ENCODE measurements around the gene ACAD9.
"Not testable (repeated sequence)": the region's sequence is repeated elsewhere in the genome, so short reads cannot be mapped to it uniquely, and the experiment has no call there.

ACAD9 gene

DNA sequence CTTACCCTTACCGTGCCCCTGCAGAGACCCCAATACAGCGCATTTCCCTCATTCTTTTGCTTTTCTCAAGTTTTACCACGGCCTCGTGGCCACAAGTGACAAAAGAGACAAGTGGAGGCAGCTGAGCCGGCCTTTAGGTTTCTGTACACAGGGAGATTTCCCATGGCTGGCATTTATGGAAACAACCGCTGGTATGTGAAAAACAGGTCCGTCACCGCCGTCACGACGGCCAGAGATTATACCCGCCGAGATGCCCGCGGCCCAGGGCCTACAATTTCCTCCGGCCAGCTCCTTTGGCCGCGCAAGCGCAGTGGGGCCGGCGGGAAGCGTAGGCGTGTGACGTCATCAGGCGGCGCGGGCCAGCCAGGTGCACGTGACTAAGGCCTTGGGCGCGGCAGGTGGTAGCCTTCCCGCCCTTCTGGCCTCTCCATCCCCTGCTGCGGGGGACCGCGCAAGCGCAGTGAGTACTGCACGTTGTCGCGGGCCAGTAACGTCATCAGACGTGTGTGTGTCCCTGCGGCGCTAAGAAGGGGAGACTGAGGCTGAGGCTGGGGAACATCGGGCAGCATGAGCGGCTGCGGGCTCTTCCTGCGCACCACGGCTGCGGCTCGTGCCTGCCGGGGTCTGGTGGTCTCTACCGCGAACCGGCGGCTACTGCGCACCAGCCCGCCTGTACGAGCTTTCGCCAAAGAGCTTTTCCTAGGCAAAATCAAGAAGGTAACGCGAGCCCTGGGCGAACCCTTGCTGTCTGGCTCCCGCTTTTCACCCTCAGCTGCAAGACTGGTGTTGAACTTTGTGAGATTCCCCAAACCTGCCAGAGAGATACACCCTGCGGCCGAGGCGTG is at the start of gene ACAD9:
TSS of gene ACAD9 (plus strand) at position 496 of the 845 bp plus-strand sequence. CDS start at position 568, 72 bp downstream.
- DNase-seq, result peak; percentile 96 to 99

- DNase-seq, result not testable (repeated sequence)
Measured at GRCh38 chr3:128829925-128830625, 49.3 kb upstream of the ACAD9 start.

GRCh38 chr3:128830762-128831161 is 48.7 kb upstream of the ACAD9 start:
- DNase-seq, result not testable (repeated sequence)

DNA sequence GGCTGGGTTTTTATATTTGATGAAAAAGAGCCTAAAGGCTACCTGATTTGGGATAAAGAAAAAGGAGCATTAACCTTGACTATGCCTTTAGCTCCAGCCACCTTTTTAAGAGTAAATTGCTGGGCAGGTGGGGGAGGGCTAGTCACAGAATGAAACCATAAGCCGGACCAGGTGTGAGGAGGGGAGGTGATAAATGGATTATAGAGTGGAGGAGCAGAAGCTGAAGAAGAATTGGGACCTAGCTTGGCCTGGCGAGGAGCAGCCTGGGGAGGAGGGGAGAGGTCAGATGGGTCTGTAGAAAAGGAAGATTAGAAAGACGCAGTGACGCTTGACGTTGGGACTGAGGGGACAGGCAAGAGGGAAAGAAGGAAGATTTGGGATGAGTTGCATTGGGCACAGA is 46.4 kb upstream of the ACAD9 start:
- peak in 1 of 2 experiments; percentile 59 for DNase-seq

DNA sequence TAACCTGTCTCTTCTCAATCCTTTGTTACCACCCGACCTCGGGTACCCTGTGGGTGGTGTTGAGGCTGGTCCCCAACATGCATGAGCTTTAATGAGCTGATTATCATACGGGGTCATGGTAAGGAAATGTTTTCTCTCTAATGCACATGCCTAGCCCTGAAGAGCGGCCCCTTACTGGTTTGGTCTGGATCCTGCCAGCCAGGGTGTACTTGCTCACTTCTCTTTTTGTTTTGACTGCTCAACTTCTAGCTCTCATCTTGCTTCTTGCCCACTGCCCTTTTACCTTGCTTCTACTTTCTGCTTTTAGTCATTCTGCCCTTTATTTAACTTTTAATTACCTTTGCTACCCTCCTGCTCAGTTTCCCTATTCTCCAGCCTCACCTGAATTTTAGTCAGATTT is 44.3 kb upstream of the ACAD9 start:
- no peak for DNase-seq

DNA sequence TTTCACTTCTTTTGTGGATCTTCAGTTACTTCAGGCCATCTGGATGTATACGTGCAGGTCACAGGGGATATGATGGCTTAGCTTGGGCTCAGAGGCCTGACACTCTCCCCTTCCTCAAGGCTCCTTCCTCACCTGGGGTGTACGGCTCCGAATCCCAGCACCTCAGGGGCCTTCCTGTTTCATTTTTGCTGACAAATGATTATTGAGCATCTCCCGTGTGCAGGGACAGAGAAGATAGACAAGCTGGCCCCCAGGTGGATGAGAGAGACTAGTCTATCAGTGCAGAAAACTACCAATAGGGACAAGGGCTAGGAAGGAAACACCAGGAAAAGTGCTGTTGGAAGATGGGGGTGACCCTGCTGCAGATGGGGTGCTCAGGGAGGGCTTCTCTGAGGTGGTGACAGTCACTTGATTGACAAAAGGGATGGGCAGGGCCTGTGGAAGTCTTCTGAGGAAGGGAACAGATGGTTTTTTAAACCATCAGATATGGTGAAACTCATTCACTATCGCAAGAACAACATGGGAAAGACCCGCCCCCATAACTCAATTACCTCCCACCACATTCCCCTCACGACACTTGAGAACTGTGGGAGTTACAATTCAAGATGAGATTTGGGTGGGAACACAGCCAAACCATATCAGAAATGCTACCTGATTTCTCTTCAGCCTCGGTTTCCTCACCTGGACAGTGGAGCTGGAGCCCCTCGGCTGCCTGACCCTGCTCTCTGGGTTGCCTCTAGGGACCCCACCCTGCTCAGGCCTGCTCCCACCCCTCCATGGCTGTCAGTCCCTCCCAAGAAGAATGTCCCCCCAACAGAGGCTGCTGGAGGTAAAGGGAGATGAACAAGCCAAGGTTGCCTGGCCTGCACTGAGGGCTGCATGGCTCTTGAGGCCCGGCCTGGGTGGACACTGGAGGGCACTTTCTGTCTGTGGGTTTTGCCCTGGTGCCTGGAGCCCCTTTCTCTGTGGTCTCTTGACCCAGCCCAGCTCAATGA is 37.2 kb upstream of the ACAD9 start:
- no peak for DNase-seq

GRCh38 chr3:128844502-128844901 is 34.9 kb upstream of the ACAD9 start:
- no peak for DNase-seq

GRCh38 chr3:128845119-128845777 is 34.2 kb upstream of the ACAD9 start:
- peak in 1 of 2 experiments; percentile 29 for DNase-seq

DNA sequence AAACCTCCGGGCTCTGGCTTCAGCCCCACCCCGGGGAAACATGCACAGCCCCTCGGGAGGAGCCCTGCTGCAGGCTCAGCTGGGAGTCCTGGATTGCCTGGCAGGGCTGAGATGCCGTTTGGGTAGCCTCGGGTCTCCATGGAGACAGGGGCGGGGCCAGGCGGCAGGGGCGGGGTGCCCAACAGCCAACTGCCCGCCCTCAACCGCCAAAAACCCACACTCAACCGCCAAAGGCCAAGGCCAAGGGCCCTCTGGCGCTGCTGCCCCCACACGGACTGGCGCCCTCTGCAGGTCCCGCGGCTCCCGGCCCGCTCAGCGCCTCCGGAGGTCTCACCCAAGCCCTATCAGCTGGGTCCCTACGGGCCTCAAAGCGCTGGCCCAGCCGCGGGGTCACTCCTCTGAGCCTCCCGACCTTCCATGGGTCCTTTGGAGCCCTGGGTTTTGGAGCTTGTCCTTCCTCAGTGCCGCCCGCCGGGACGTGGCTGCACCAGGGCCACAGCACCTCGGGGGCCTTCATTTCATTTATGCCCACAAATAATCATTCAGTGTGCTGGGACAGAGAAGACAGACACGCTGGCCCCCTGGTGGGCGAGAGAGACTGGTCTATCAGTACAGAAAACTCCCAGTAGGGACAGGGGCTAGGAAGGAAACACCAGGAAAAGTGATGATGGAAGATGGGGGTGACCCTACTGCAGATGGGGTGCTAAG is 33.5 kb upstream of the ACAD9 start:
- DNase-seq, result peak; percentile 79 to 91

GRCh38 chr3:128846486-128846891 is 32.9 kb upstream of the ACAD9 start:
- DNase-seq, result no peak

DNA sequence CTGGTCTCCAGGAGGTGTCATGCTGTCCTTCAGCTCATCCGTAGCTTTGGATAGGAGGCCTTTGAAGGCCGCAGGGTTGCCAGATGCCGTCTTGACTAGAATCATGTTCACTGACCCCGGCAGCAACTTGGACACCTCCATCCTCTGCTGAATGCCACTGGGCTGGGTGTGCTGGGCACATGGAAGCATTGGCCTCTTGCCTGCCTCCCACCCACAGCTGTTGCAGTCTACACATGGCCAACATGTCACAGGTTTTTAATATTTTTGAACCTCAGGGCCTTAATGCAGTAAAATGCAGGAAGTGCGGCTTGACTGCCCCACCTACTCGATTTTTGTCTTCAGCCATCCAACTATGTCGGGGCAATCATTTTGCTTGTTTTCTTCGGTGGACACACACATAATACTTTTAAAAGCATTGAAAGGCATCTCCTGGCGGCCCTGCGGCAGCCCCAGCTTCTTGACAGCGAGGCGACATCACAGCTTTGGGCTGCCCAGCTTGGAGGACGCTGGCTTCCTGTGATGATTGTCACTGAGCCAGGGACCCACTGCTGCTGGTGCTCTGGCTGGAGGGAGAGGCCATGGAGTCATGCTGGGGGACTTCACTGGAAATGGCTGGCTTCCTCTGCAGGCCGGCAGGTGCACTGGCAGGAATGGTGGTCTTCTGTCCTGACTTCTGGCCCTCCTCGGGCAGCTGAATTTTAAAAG is 31.6 kb upstream of the ACAD9 start:
- no peak for DNase-seq

- DNase-seq, result no peak
Measured at GRCh38 chr3:128848936-128849335, 30.5 kb upstream of the ACAD9 start.

DNA sequence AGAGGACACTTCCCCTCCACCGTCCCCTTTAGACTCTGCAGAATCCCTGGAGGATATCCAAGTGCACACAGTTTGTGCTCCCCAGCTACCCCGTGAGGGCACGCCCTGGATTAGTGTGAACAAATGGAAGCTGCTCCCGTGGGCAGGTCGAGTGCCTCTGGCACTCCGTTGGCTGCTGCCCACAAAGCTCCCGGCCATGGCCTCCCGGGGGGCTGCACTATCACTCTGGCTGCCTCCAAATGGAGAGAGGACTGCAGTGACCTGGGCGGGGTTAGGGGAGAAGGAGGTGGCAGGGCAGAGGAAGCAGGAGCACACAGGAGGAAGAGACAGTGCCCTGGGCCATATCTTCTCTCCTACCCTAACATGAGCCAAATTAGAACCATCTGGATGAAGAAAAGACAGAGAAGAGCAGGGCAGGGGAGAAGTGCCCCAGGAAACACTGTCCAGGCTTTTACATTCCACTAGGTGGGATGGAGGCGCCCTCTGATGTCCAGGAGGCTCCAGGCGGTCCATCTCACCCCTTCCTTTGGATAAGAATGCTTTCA is 29.4 kb upstream of the ACAD9 start:
- peak in 1 of 2 experiments; percentile 42 for DNase-seq

GRCh38 chr3:128850544-128850943 is 28.9 kb upstream of the ACAD9 start:
- no peak for DNase-seq

GRCh38 chr3:128851601-128852000 is 27.8 kb upstream of the ACAD9 start:
- DNase-seq, result no peak

DNA sequence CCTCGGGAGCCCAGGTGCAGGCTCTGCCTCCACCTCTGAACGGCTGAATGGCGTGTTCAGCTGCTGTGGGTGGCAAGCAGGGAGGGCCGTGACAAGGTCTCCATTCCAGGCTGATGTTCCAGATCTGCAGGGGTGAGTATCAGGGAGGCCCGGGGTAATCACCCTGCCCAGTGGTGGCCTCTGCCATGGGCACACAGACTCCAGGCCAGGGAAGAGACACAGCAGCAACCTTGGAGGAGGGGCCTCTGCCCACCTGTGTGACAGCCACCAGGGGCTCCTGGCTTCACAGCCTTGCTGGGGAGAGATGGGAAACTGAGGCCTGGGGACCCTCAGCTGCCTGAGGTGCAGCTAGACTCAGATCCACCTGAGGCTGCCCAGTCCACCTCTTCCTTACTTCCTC is 25.6 kb upstream of the ACAD9 start:
- DNase-seq, result no peak

DNA sequence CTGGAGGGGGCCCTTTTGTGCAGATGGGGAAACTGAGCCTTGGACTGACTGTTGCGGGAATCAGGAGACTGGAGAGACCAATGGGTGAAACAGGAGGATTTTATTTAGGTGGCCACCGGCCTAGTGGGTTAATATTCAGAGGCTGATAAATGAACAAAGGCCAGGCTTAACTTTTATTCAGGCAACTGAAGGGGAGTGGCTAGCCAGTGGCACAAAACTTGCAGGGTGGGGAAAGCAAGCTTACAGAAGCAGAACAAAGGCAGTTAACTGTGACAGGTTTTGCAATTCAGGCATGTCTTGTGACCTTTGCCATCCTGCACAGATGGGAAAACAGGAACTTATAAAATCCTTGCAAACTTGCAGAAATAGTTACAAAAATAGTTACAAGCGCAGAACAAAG is 24.9 kb upstream of the ACAD9 start:
- no peak for DNase-seq

DNA sequence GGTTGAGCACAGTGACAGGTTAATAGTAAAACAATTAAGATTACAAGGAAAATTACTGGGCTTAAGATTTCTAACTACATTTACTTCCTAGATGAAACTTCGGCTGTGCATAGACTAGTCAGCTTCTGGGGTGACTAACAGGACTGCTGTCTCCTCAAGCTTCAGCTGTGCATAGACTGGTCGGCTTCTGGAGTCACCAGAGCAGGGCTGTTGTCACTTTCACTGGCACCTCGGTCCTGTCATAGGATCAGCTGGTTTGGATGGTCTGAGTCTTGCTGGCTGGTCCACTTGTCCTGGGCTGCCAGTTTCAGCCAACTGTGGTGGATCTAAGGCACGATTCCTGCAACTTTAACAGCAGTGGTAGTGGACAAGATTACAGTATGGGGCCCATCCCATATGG is 23.9 kb upstream of the ACAD9 start:
- no peak for DNase-seq

DNA sequence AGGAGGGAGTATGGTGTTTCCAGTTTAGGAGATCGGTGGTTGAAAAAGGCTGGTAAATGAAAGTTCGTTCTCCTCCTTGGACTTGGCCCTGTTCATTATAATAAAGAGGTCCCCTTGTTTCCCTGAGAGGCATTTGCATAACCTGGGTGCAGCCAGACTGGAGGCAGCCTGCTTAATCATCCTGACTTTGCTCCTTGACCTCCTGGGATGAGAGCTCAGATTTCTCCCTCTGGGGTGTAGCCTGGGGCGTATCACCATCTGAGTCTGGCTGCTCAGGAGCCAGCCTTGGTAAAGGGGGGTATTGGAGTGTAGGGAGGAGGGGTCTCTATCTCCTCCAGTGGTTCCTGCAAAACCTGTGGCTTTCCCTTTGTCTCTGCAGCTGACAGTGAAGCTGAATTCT is 21.3 kb upstream of the ACAD9 start:
- DNase-seq, result no peak

GRCh38 chr3:128859630-128860029 is 19.8 kb upstream of the ACAD9 start:
- no peak for DNase-seq

GRCh38 chr3:128861491-128861890 is 17.9 kb upstream of the ACAD9 start:
- DNase-seq, result no peak
